Neural progenitor cell (in vitro differentiated cells): ENCODE measurements around the gene AMY2A. TPM values are rescaled to one million over a fixed set of nuclear protein-coding genes. Genes with fewer than 3 reads are reported as not detected.

Experiments used
- small RNA-seq: library from RNA; depleted of rRNA; stranded (forward); fragments of <200 nt; gene quantifications from one replicate; pipeline ENCODE3, GENCODE V24; 2015
- total RNA-seq: library from RNA; depleted of rRNA; stranded (reverse); fragments of >200 nt; gene quantifications from 2 replicates; pipeline ENCODE4 v1.2.3, GENCODE V29; 2015; ENCODE audit warnings: low replicate concordance

AMY2A gene
- total RNA-seq, 1 donor from 2014 or later, result not detected

Small RNAs within 50 kb of the gene (small RNA-seq; reads per million reads assigned to genes)
- gene AC105272.1, result not detected

Other genes starting within 250 kb of the AMY2A start
- 35.1 and 46.8 TPM in 2 replicates for gene RNPC3, start 91.7 kb upstream of the AMY2A start, total RNA-seq
- 4.9 and 10.0 TPM in 2 replicates for gene AMY2B, start 45.8 kb upstream of the AMY2A start, total RNA-seq
- gene AMY1A, start 38.3 kb downstream of the AMY2A start, total RNA-seq, result not detected in 2 replicates
- not detected in 2 replicates for gene AMY1B, start 78.8 kb downstream of the AMY2A start, total RNA-seq
- not detected in 2 replicates for gene AMY1C, start 132.5 kb downstream of the AMY2A start, total RNA-seq